Stimulated activated CD4-positive, alpha-beta T cell treated with anti-CD3 and anti-CD28 coated beads, TNF-alpha, amount 100 ng/mL, for 24 hours (primary cell): ENCODE measurements around the gene PDZD2.
"Not testable (repeated sequence)": the region's sequence is repeated elsewhere in the genome, so short reads cannot be mapped to it uniquely, and the experiment has no call there.

ENCODE experiments used
- DNase-seq, 3 experiments: peaks; one replicate each; pipeline ENCODE4 v3.0.0-alpha.2; 2020; ENCODE audit warnings: low read depth in 3 of 3

PDZD2 gene

GRCh38 chr5:31975189-31975612 is 336.3 kb downstream of the PDZD2 start:
- not testable (repeated sequence) for DNase-seq

GRCh38 chr5:31976169-31976568 is 337.2 kb downstream of the PDZD2 start:
- DNase-seq = no peak

- no peak for DNase-seq
Observed at GRCh38 chr5:31981361-31981945, 342.5 kb downstream of the PDZD2 start.

- no peak for DNase-seq
Observed at GRCh38 chr5:31982027-31982426, 343.1 kb downstream of the PDZD2 start.

- no peak for DNase-seq
Observed at GRCh38 chr5:31982621-31983020, 343.7 kb downstream of the PDZD2 start.

- DNase-seq = no peak
Observed at GRCh38 chr5:31983851-31984250, 344.9 kb downstream of the PDZD2 start.

GRCh38 chr5:31984691-31985090 is 345.8 kb downstream of the PDZD2 start:
- no peak for DNase-seq

GRCh38 chr5:31986101-31986500 is 347.2 kb downstream of the PDZD2 start:
- no peak for DNase-seq

- no peak for DNase-seq
Observed at GRCh38 chr5:31987985-31988710, 349.2 kb downstream of the PDZD2 start.

- DNase-seq = no peak
Observed at GRCh38 chr5:31990081-31990650, 351.2 kb downstream of the PDZD2 start.

GRCh38 chr5:31990701-31991110 is 351.8 kb downstream of the PDZD2 start:
- no peak for DNase-seq

GRCh38 chr5:31992377-31992776 is 353.4 kb downstream of the PDZD2 start:
- no peak for DNase-seq

- DNase-seq = no peak
Observed at GRCh38 chr5:31993165-31993961, 354.4 kb downstream of the PDZD2 start.

GRCh38 chr5:31995006-31995405 is 356.1 kb downstream of the PDZD2 start:
- no peak for DNase-seq

- no peak for DNase-seq
Observed at GRCh38 chr5:31995714-31996113, 356.8 kb downstream of the PDZD2 start.

- DNase-seq = no peak
Observed at GRCh38 chr5:31996909-31997308, 358.0 kb downstream of the PDZD2 start.

- no peak for DNase-seq
Observed at GRCh38 chr5:31999470-31999869, 360.5 kb downstream of the PDZD2 start.

GRCh38 chr5:32000731-32001130 is 361.8 kb downstream of the PDZD2 start:
- no peak for DNase-seq

GRCh38 chr5:32001284-32001683 is 362.4 kb downstream of the PDZD2 start:
- no peak for DNase-seq

- DNase-seq = no peak
Observed at GRCh38 chr5:32001707-32002106, 362.8 kb downstream of the PDZD2 start.

GRCh38 chr5:32002755-32003154 is 363.8 kb downstream of the PDZD2 start:
- DNase-seq = no peak

GRCh38 chr5:32003981-32004380 is 365.1 kb downstream of the PDZD2 start:
- DNase-seq = no peak
